ENCODE results near the gene EIF3A.
A peak's percentile ranks its signal among the peaks of the same experiment; 100 is the strongest.

Gene EIF3A

DNA sequence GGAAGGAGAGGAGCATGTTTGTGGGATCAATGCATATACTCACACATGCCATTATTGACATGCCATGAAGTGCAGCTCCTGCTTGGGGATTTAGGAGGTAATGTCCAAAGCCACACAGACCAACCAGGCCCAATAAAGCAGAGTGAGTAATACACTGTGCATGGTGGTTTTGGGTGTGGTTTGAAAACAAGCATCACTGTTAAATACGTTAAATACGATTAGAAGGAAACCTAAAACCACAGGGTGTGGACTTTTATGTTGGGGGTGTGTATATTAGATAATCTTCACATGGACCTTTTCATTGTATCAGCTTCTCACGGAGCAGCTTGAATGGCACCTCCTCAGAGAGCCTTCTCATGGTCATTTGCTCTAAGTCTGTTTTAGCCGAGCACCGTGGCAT, 10.4 kb upstream of the EIF3A start:
- H3K9ac ChIP-seq (ENCODE audit: low read length) = no peak overlapping the region
- H3K27me3 ChIP-seq (ENCODE audit: control insufficient read depth, insufficient read depth, low read length) = no peaks in the 10 kb centered on the region
- no peaks in the 10 kb centered on the region for H3K36me3 ChIP-seq (ENCODE audit: control insufficient read depth, insufficient read depth, low read length)
- H3K4me1 ChIP-seq (ENCODE audit: control insufficient read depth, insufficient read depth, low read length) = no peaks in the 10 kb centered on the region
- no peak overlapping the region for H3K27ac ChIP-seq (ENCODE audit: low read depth, low read length)
- no peak overlapping the region for H3K4me3 ChIP-seq (ENCODE audit: low read length)

DNA sequence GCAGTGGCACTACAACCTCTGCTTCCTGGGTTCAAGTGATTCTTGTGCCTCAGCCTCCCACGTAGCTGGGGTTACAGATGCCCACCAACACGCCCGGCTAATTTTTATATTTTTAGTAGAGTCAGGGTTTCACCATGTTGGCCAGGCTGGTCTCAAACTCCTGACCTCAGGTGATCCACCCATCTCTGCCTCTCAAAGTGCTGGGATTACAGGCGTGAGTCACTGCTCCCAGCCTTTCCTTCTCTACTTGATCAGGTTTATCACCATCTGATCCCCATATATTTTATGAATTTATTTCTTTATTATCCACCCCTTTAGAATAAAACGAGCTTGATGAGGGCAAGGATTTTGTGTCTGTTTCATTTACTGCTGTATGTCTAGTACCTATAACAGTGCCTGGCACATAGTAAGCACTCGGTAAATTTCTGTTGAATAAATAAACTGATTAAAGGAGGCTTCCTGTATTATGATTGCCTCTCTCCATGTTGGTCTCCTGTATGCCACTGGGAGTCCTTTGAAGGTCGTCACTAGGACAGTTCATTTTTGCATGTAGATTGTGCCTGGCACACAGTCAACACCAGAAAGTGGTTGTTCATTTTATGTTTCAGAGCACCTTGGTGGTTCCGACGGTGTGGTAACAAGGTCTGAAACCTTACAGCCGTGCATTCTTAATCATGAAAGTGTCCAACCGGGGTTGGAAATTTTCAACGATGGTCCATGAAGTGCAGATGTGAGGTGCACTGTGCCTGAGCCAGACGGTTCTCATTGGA, 9.6 kb upstream of the EIF3A start:
- Histone ChIP-seq H3K36me3 (ENCODE audit: control insufficient read depth, insufficient read depth, low read length) (no peaks in the 10 kb centered on the region), H3K4me3 (ENCODE audit: low read length) (no peak overlapping the region), H3K27me3 (ENCODE audit: control insufficient read depth, insufficient read depth, low read length) (no peaks in the 10 kb centered on the region), H3K4me1 (ENCODE audit: control insufficient read depth, insufficient read depth, low read length) (no peaks in the 10 kb centered on the region), H3K9ac (ENCODE audit: low read length) (no peak overlapping the region), H3K27ac (ENCODE audit: low read depth, low read length) (no peak overlapping the region)

DNA sequence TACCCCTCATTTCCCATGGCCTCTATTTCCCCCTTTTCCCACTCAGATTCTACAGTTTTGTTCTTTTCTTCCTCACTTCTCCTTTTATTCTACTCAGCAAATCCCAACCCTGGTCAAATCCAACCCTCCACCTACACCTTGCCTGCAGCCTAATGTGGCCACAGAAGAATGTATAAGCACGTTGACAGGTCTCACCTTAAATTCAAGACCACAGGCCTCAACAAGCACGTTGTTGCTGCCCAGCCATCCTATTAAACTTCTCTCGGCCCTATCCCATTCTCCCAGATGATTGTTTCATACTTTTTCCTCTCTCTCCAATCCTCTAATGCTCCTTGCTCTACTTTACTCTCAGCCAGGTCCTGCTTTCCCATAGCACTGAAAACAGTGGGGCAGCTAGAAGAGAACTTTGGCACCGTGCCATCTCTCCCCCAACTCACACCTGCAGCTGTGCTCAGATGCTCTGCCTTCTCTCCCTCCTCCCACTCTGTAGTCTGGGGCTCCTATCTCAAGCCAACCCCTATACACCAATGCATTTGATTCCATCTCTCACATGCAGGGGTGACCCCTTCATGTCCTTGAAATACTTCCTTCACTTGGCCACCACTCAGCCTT, 6.8 kb upstream of the EIF3A start:
- H3K9ac ChIP-seq (ENCODE audit: low read length) = no peak overlapping the region
- H3K27me3 ChIP-seq (ENCODE audit: control insufficient read depth, insufficient read depth, low read length) = no peaks in the 10 kb centered on the region
- no peaks in the 10 kb centered on the region for H3K36me3 ChIP-seq (ENCODE audit: control insufficient read depth, insufficient read depth, low read length)
- no peak overlapping the region for H3K4me3 ChIP-seq (ENCODE audit: low read length)
- H3K27ac ChIP-seq (ENCODE audit: low read depth, low read length) = no peak overlapping the region
- no peaks in the 10 kb centered on the region for H3K4me1 ChIP-seq (ENCODE audit: control insufficient read depth, insufficient read depth, low read length)

DNA sequence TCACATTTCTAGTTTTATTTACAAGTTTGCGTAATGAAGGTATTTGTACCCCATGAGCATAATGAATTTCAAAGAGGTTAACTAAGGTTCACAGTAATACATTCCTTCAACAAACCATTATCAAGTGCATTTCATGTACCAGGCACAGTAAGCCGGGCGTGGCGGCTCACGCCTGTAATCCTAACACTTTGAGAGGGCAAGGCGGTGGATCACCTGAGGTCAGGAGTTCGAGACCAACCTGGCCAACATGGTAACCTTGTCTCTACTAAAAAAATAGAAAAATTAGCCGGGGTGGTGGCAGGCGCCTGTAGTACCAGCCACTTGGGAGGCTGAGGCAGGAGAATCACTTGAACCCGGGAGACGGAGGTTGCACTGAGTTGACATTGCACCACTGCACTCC, 4.3 kb upstream of the EIF3A start:
- Histone ChIP-seq H3K27ac (ENCODE audit: low read depth, low read length) (no peak overlapping the region), H3K9ac (ENCODE audit: low read length) (no peak overlapping the region), H3K27me3 (ENCODE audit: control insufficient read depth, insufficient read depth, low read length) (no peaks in the 10 kb centered on the region), H3K36me3 (ENCODE audit: control insufficient read depth, insufficient read depth, low read length) (no peaks in the 10 kb centered on the region), H3K4me1 (ENCODE audit: control insufficient read depth, insufficient read depth, low read length) (peaks cover 5% of the 10 kb centered on the region), H3K4me3 (ENCODE audit: low read length) (no peak overlapping the region)

DNA sequence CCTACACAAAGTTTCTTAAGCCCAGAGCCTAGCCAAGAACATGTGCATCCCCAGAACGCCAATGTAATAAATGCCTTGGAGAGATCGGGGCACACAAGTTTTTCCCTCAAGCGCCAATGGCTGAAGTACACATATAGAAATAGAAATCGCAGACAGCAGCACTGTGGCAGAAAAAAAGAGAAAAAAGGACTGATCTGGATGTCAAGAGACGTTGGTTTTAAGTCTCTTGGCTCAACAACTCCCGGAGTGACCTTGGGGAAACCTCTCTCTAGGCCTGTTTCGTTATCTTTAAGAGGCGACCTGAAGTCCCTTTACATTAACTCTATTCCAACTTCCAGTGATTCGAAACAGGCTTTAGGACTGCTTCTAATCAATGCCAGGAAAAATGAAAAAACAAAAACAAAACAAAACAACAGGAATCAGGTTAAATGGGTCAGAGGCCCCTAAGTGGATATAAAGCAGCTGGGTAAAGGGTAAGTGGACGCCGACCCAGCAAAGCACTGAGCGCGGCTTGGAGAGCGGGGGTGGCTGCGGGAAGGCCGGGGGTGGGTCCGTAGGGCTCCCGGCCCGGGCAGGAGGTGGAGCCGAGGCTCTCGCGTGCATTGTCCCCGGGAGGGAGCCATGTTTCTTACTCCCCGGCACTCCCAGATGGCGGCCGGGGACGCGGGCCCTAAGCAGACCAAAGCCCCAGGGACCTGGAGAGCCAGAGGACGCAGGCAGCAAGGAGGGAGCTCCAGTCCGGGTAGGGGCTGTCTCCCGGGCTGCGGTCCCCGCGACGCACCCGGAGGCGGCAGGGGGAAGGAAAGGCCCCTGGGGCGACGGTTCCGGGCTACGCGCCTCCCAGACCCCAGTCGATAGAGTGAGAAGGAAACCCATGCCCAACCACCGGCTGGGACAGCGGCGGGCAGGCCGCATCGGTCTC, 757 bp downstream of the EIF3A start:
- Histone ChIP-seq H3K27ac (ENCODE audit: low read depth, low read length) (peak overlapping the region; percentile 98), H3K4me1 (ENCODE audit: control insufficient read depth, insufficient read depth, low read length) (peaks cover 17% of the 10 kb centered on the region), H3K4me3 (ENCODE audit: low read length) (peak overlapping the region; percentile 97), H3K27me3 (ENCODE audit: control insufficient read depth, insufficient read depth, low read length) (no peaks in the 10 kb centered on the region), H3K36me3 (ENCODE audit: control insufficient read depth, insufficient read depth, low read length) (no peaks in the 10 kb centered on the region), H3K9ac (ENCODE audit: low read length) (peak overlapping the region; percentile 99)

DNA sequence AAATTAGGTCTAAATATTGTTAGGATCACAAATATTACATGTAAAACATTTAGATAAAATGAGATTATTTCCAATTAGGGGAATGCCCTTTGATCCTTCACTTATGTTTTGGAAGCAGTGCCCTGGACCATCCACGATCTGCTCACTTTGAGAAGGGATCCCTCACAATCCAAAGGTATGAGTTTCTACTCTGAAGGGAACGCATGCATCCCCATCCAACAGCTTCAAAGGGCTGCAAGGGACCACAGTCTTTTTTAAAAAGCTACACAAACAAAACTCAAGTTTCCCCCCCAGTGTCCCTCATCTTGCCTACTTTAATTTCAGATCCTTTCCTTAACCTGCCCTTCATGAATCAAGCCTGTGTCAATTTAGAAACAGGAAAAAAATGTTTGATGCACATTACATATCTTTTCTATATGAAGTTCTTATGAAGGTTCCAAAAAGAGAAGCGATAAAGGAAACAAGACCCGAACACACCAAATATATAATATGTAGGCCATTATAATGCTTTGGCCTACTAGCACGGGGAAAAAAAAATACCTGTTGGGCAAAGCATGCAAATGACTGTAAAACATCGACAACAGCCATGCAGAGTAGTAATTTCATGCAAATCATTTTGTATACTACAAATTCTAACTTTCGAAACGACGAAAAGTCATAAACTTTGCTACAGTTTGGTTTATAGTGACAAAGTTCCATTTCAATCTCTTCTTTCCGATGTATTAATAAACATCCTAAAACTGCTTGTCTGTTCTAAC, 2.0 kb downstream of the EIF3A start:
- no peak overlapping the region for H3K9ac ChIP-seq (ENCODE audit: low read length)
- H3K27ac ChIP-seq (ENCODE audit: low read depth, low read length) = peak overlapping the region; percentile 1
- H3K4me1 ChIP-seq (ENCODE audit: control insufficient read depth, insufficient read depth, low read length) = peaks cover 17% of the 10 kb centered on the region
- H3K36me3 ChIP-seq (ENCODE audit: control insufficient read depth, insufficient read depth, low read length) = no peaks in the 10 kb centered on the region
- peak overlapping the region; percentile 97 for H3K4me3 ChIP-seq (ENCODE audit: low read length)
- H3K27me3 ChIP-seq (ENCODE audit: control insufficient read depth, insufficient read depth, low read length) = no peaks in the 10 kb centered on the region

DNA sequence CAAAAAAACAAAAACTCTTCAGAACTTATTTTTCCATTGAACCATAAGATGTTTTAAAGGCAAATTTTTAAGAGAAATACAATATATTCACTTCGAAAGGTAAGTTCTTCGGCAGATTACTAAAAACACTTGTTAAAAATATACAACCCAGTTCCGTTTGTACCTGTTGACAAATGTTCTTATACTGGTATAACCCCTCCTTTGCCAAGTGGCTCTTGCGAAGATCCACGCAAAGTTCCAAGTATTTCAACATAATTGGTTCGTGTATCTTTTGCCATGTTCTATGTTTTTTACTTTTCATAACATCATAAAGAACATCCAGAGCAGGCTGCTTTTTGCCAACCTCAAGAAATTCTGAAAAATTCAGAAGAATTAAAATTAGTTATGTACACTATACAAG, 7.0 kb downstream of the EIF3A start:
- H3K4me1 ChIP-seq (ENCODE audit: control insufficient read depth, insufficient read depth, low read length) = peaks cover 8% of the 10 kb centered on the region
- H3K36me3 ChIP-seq (ENCODE audit: control insufficient read depth, insufficient read depth, low read length) = peaks cover 17% of the 10 kb centered on the region
- H3K27ac ChIP-seq (ENCODE audit: low read depth, low read length) = no peak overlapping the region
- H3K9ac ChIP-seq (ENCODE audit: low read length) = no peak overlapping the region
- no peak overlapping the region for H3K4me3 ChIP-seq (ENCODE audit: low read length)
- no peaks in the 10 kb centered on the region for H3K27me3 ChIP-seq (ENCODE audit: control insufficient read depth, insufficient read depth, low read length)

DNA sequence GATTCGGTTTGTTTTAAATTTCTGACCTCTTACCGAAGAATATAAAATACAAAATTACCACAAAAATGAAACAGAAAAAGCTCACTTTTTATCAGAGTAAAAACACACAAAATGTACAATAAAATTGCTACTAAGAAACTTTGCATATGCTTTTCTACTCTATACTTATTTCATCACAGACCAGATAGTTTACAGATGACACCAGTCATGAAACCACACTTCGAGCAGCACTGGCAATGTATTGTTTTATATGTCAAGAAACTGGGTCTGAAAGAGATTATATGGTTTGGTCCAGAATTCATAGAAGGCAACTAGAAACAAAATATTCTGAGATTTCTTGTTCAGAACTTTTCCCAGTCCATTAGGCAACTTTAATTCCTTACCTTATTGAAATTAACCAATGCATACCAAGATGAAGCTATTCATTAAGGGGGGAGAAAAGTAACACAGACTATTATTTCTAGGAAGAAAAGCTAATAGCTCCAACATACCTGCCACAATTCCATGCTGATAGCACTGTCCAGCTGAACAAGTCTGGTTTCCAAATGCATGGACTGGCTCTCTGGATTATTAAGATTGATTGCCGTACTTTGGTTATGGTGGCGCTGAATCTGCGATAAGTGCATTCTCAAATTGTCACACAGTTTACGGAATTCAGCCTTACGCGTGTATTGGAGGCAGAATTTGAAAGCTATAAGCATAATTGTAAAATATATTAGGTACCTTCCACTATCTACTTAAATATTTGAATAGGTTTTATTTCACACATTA, 10.0 kb downstream of the EIF3A start:
- Histone ChIP-seq H3K9ac (ENCODE audit: low read length) (no peak overlapping the region), H3K36me3 (ENCODE audit: control insufficient read depth, insufficient read depth, low read length) (peaks cover 36% of the 10 kb centered on the region), H3K4me1 (ENCODE audit: control insufficient read depth, insufficient read depth, low read length) (no peaks in the 10 kb centered on the region), H3K4me3 (ENCODE audit: low read length) (no peak overlapping the region), H3K27ac (ENCODE audit: low read depth, low read length) (no peak overlapping the region), H3K27me3 (ENCODE audit: control insufficient read depth, insufficient read depth, low read length) (no peaks in the 10 kb centered on the region)

DNA sequence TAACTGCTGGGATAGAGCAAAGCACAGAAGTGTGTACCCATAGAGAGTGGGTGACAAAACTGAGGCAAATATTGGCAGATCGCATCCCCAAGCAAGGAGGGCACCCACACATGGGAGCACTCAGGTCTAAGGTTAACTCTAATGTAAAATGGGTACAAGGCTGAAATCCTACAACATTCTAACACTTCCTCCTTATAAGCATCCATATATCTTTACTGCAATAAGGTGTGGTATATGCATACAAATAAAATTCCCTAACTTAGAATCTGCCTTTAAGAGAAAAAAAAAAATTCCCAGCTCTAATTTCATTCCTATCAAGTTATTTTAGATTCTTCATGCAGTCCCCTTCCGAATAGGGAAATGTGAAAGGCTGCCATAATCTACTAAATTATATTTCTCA, 18.7 kb downstream of the EIF3A start:
- Histone ChIP-seq H3K36me3 (ENCODE audit: control insufficient read depth, insufficient read depth, low read length) (peaks cover 45% of the 10 kb centered on the region), H3K27me3 (ENCODE audit: control insufficient read depth, insufficient read depth, low read length) (no peaks in the 10 kb centered on the region), H3K9ac (ENCODE audit: low read length) (no peak overlapping the region), H3K4me1 (ENCODE audit: control insufficient read depth, insufficient read depth, low read length) (no peaks in the 10 kb centered on the region), H3K27ac (ENCODE audit: low read depth, low read length) (no peak overlapping the region), H3K4me3 (ENCODE audit: low read length) (no peak overlapping the region)

DNA sequence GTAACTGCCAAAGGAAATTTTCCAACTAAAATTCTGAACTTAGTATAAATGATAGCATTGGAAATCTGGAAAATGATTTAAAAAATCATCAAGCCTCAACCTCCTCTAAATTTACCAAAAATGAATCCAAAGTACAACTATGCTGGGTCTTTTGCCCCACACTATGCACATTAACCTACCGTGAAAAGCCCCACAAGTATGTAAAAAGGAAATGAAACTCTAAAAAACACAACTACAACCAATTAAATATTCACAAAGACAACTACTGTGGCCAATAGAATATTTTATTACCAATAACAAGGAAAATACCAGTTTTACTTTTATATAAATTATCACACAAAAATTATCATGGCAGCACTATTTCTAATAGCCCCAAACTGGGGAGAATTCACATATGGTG, 19.3 kb downstream of the EIF3A start:
- Histone ChIP-seq H3K4me3 (ENCODE audit: low read length) (no peak overlapping the region), H3K4me1 (ENCODE audit: control insufficient read depth, insufficient read depth, low read length) (no peaks in the 10 kb centered on the region), H3K36me3 (ENCODE audit: control insufficient read depth, insufficient read depth, low read length) (peaks cover 44% of the 10 kb centered on the region), H3K9ac (ENCODE audit: low read length) (no peak overlapping the region), H3K27me3 (ENCODE audit: control insufficient read depth, insufficient read depth, low read length) (no peaks in the 10 kb centered on the region), H3K27ac (ENCODE audit: low read depth, low read length) (no peak overlapping the region)

DNA sequence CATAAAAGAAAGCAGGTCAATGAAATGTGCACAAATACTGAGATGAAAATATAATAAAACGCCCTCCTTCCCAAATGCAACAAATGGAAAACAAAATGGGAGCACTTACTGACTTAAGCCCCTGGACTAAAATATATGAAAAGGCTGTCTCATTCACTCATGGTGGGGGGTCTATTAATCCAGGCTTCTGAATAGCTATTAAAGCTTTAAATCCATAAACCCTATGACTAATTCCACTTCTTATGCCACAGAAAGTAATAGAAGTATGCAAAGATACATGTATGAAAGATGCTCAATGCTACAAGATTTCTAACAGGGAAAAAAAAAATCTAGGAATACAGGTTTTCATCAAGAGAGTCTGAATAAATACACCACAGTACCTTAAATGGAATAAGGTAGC, 20.5 kb downstream of the EIF3A start:
- peaks cover 38% of the 10 kb centered on the region for H3K36me3 ChIP-seq (ENCODE audit: control insufficient read depth, insufficient read depth, low read length)
- no peaks in the 10 kb centered on the region for H3K4me1 ChIP-seq (ENCODE audit: control insufficient read depth, insufficient read depth, low read length)
- H3K27me3 ChIP-seq (ENCODE audit: control insufficient read depth, insufficient read depth, low read length) = no peaks in the 10 kb centered on the region
- H3K27ac ChIP-seq (ENCODE audit: low read depth, low read length) = no peak overlapping the region
- H3K4me3 ChIP-seq (ENCODE audit: low read length) = no peak overlapping the region
- H3K9ac ChIP-seq (ENCODE audit: low read length) = no peak overlapping the region
